Measurements from ENCODE around the gene TYRP1. TPM values are rescaled to one million over a fixed set of nuclear protein-coding genes. Genes with fewer than 3 reads are reported as not detected.

Gene TYRP1
- total RNA-seq, 2 donors from 2014 or later, result 1.8 to 3.8 TPM

DNA sequence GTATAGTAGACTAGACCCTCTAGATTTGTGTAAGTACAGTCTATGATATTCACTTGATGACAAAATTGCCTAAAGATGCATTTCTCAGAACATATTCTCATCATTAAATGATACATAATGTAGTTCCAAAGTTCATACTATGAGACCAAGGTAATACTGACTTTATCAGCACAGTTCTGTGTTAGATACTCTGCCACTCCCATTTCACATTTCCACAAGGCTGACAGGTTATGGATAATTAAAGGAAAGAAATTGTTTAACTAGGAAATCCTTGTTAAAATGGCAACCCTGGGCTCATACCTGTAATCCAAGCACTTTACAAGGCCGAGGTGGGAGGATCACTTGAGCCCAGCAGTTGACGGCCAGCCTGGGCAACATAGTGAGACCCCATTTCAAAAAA, 33.6 kb downstream of the TYRP1 start:
- Histone ChIP-seq H3K27ac (no peak overlapping the region), H3K4me1 (ENCODE audit: control insufficient read depth in 1 of 2, low read depth in 2 of 2) (no peaks in the 10 kb centered on the region), H3K9me3 (no peaks in the 10 kb centered on the region), H3K27me3 (replicated peaks; ENCODE audit: insufficient read depth) (no peaks in the 10 kb centered on the region), H3K4me3 (no peak overlapping the region), H3K36me3 (no peaks in the 10 kb centered on the region)
- ATAC-seq (ENCODE audit: insufficient number of reproducible peaks, low FRiP score, low read depth) (no peak), DNase-seq (ENCODE audit: low spot score) (no peak)
- TF ChIP-seq, protein P1, sequence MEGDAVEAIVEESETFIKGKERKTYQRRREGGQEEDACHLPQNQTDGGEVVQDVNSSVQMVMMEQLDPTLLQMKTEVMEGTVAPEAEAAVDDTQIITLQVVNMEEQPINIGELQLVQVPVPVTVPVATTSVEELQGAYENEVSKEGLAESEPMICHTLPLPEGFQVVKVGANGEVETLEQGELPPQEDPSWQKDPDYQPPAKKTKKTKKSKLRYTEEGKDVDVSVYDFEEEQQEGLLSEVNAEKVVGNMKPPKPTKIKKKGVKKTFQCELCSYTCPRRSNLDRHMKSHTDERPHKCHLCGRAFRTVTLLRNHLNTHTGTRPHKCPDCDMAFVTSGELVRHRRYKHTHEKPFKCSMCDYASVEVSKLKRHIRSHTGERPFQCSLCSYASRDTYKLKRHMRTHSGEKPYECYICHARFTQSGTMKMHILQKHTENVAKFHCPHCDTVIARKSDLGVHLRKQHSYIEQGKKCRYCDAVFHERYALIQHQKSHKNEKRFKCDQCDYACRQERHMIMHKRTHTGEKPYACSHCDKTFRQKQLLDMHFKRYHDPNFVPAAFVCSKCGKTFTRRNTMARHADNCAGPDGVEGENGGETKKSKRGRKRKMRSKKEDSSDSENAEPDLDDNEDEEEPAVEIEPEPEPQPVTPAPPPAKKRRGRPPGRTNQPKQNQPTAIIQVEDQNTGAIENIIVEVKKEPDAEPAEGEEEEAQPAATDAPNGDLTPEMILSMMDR (IDR thresholded peaks at IDR 0.05), result no peak

DNA sequence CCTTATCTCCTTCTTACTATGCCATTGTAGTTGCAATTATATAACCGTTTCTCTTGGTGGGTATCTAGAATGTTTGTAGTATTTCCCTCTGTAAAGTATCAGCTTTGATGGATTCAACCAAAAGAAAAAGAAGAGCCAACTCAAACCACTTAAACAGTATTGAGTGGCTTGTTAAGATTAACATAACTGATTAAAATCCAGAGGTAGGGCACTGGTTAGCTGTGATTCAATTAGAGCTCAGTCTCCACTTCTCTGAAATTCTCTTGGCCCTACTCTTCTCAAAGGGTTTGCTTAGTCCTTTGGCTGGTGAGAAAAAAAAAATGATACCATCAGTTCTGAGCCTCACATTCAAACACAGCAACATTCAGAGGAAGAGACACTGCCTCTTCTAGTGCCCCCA, 37.0 kb downstream of the TYRP1 start:
- H3K27me3 ChIP-seq (replicated peaks; ENCODE audit: insufficient read depth), result no peaks in the 10 kb centered on the region
- no peak for DNase-seq (ENCODE audit: low spot score)
- no peaks in the 10 kb centered on the region for H3K4me1 ChIP-seq (ENCODE audit: control insufficient read depth in 1 of 2, low read depth in 2 of 2)
- no peak for ATAC-seq (ENCODE audit: insufficient number of reproducible peaks, low FRiP score, low read depth)
- no peaks in the 10 kb centered on the region for H3K36me3 ChIP-seq
- H3K9me3 ChIP-seq, result no peaks in the 10 kb centered on the region
- TF ChIP-seq, protein P1 (IDR thresholded peaks at IDR 0.05), result no peak
- H3K27ac ChIP-seq, result no peak overlapping the region
- no peak overlapping the region for H3K4me3 ChIP-seq

DNA sequence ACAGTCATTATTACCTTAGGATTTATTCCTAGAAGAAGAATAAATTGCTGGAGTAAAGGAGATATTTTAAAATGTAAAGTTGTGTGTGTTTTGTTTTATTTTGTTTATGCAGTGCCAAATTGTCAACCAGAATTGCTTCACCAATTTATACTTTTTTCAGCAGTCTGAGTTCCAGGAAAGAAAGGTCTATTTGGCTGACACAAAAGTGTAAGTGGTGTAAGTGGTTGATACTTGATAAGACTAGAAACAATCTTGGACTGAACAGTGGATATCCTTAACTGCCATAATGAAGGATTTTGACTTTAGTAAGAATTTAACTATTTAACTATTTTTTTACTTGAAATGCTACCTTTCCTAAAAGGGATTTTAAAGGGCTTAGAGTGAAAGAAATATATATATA, 37.7 kb downstream of the TYRP1 start:
- no peaks in the 10 kb centered on the region for H3K4me1 ChIP-seq (ENCODE audit: control insufficient read depth in 1 of 2, low read depth in 2 of 2)
- no peak overlapping the region for H3K27ac ChIP-seq
- DNase-seq (ENCODE audit: low spot score), result no peak
- H3K27me3 ChIP-seq (replicated peaks; ENCODE audit: insufficient read depth), result no peaks in the 10 kb centered on the region
- H3K36me3 ChIP-seq, result no peaks in the 10 kb centered on the region
- TF ChIP-seq, protein P1 (IDR thresholded peaks at IDR 0.05), result no peak
- no peak overlapping the region for H3K4me3 ChIP-seq
- no peak for ATAC-seq (ENCODE audit: insufficient number of reproducible peaks, low FRiP score, low read depth)
- no peaks in the 10 kb centered on the region for H3K9me3 ChIP-seq

DNA sequence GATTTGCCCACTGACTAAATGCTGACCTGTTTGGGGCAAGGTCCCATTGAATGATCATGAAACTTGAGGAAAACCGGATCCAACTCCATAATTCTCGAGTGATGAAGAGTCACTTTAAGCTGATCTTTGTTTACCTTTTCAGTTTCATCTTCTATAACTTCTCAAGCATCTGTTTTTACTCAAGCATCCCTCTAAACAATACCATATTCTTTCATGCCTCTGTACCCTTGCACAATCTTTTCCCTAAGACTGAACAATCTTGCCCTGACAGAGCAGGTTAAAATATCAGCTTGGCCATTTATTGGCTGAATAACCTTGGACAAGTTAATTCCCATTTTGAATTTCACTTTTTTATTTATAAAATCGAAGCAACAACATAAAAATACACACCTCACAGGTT, 39.8 kb downstream of the TYRP1 start:
- Histone ChIP-seq H3K4me1 (ENCODE audit: control insufficient read depth in 1 of 2, low read depth in 2 of 2) (no peaks in the 10 kb centered on the region), H3K27ac (no peak overlapping the region), H3K36me3 (no peaks in the 10 kb centered on the region), H3K4me3 (no peak overlapping the region), H3K9me3 (no peaks in the 10 kb centered on the region), H3K27me3 (replicated peaks; ENCODE audit: insufficient read depth) (no peaks in the 10 kb centered on the region)
- TF ChIP-seq, protein P1 (IDR thresholded peaks at IDR 0.05), result no peak
- DNase-seq (ENCODE audit: low spot score) (no peak), ATAC-seq (ENCODE audit: insufficient number of reproducible peaks, low FRiP score, low read depth) (no peak)

DNA sequence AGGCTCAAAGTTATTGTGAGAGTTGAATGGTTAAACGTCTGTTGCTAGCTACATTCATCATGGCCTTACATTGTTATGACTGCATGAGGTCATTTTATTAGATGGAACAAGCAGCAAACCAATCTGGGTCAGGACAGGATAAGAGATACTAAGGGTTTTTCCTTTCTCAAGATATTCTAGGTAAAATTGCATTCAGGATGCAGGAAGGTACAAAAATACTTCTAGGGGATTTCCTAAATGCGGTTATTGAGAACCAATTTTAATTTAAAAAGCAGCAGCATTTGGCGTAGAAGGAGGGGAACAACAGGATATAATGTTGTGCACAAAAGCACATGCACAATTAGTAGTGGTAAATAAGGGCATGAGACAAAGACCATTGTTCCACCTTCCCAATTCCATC, 42.5 kb downstream of the TYRP1 start:
- H3K27me3 ChIP-seq (replicated peaks; ENCODE audit: insufficient read depth), result no peaks in the 10 kb centered on the region
- TF ChIP-seq, protein P1 (IDR thresholded peaks at IDR 0.05), result no peak
- H3K36me3 ChIP-seq, result no peaks in the 10 kb centered on the region
- H3K4me3 ChIP-seq, result no peak overlapping the region
- ATAC-seq (ENCODE audit: insufficient number of reproducible peaks, low FRiP score, low read depth) (no peak), DNase-seq (ENCODE audit: low spot score) (no peak)
- H3K4me1 ChIP-seq (ENCODE audit: control insufficient read depth in 1 of 2, low read depth in 2 of 2), result no peaks in the 10 kb centered on the region
- H3K27ac ChIP-seq, result no peak overlapping the region
- H3K9me3 ChIP-seq, result no peaks in the 10 kb centered on the region
